ENCODE data around the gene SORCS2.

Gene SORCS2

GRCh38 chr4:7279902-7280301 is 87.6 kb downstream of the SORCS2 start:
- no peak for TF ChIP-seq CTCF (IDR thresholded peaks at IDR 0.05; ENCODE audit: low read depth, low read length)
- DNase-seq, result no peak

GRCh38 chr4:7280926-7281690 is 88.8 kb downstream of the SORCS2 start:
- no peak for DNase-seq
- H3K4me3 ChIP-seq (ENCODE audit: low read depth, low read length), result no peak overlapping the region
- H3K27me3 ChIP-seq, result no peaks in the 10 kb centered on the region
- no peaks in the 10 kb centered on the region for H3K9me3 ChIP-seq
- TF ChIP-seq CTCF (IDR thresholded peaks at IDR 0.05; ENCODE audit: low read depth, low read length), result no peak
- H3K4me1 ChIP-seq, result peaks cover 13% of the 10 kb centered on the region
- no peaks in the 10 kb centered on the region for H3K36me3 ChIP-seq

More at GRCh38 chr4:7279902-7280301, 87.6 kb downstream of the SORCS2 start:
- Histone ChIP-seq H3K4me3 (ENCODE audit: low read depth, low read length) (no peak overlapping the region), H3K36me3 (no peaks in the 10 kb centered on the region), H3K27me3 (no peaks in the 10 kb centered on the region), H3K4me1 (peaks cover 13% of the 10 kb centered on the region), H3K9me3 (no peaks in the 10 kb centered on the region)

- no peak for TF ChIP-seq CTCF (IDR thresholded peaks at IDR 0.05; ENCODE audit: low read depth, low read length)
- Histone ChIP-seq H3K36me3 (no peaks in the 10 kb centered on the region), H3K27me3 (no peaks in the 10 kb centered on the region), H3K4me1 (peaks cover 13% of the 10 kb centered on the region), H3K4me3 (ENCODE audit: low read depth, low read length) (no peak overlapping the region), H3K9me3 (no peaks in the 10 kb centered on the region)
- DNase-seq, result peak; percentile 76
Measured at GRCh38 chr4:7281691-7282665, 89.6 kb downstream of the SORCS2 start.

- Histone ChIP-seq H3K4me1 (peaks cover 13% of the 10 kb centered on the region), H3K27me3 (no peaks in the 10 kb centered on the region), H3K36me3 (no peaks in the 10 kb centered on the region), H3K9me3 (no peaks in the 10 kb centered on the region), H3K4me3 (ENCODE audit: low read depth, low read length) (no peak overlapping the region)
- TF ChIP-seq CTCF (IDR thresholded peaks at IDR 0.05; ENCODE audit: low read depth, low read length), result no peak
- DNase-seq, result no peak
Measured at GRCh38 chr4:7282786-7283440, 90.6 kb downstream of the SORCS2 start.

GRCh38 chr4:7285244-7286094 is 93.1 kb downstream of the SORCS2 start:
- no peak for DNase-seq
- no peak overlapping the region for H3K4me3 ChIP-seq (ENCODE audit: low read depth, low read length)
- no peaks in the 10 kb centered on the region for H3K9me3 ChIP-seq
- TF ChIP-seq CTCF (IDR thresholded peaks at IDR 0.05; ENCODE audit: low read depth, low read length), result no peak
- no peaks in the 10 kb centered on the region for H3K27me3 ChIP-seq
- H3K36me3 ChIP-seq, result no peaks in the 10 kb centered on the region
- H3K4me1 ChIP-seq, result peaks cover 13% of the 10 kb centered on the region

Measured in BE2C (cell line).